Activated CD4-positive, alpha-beta memory T cell treated with anti-CD3 and anti-CD28 coated beads for 36 hours (primary cell): Measurements from ENCODE around the gene NUP133. TPM values are rescaled to one million over a fixed set of nuclear protein-coding genes. Genes with fewer than 3 reads are reported as not detected.
A peak's percentile ranks its signal among the peaks of the same experiment; 100 is the strongest.

Source experiments
- CTCF ChIA-PET: fragments of 350-600 bp; sonication (Branson Sonifier 250); formaldehyde crosslinking; loops from one replicate; lab custom pipeline; 2021; ENCODE audit warnings: antibody characterized with exemption, inconsistent platforms; lab: Charles Lee
- POLR2A ChIA-PET: fragments of 350-600 bp; sonication (Branson Sonifier 250); formaldehyde crosslinking; loops from one replicate; lab custom pipeline; 2021; ENCODE audit warnings: antibody characterized with exemption; lab: Charles Lee
- DNase-seq: peaks from one replicate; pipeline ENCODE4 v3.0.0-alpha.2; 2020
- H3K27ac Mint-ChIP-seq: one replicate; pipeline ENCODE4 v1.8.0; 2021; ENCODE audit warnings: mixed read lengths
- H3K27me3 Mint-ChIP-seq: one replicate; pipeline ENCODE4 v1.8.0; 2021; ENCODE audit warnings: mixed read lengths
- H3K36me3 Mint-ChIP-seq: one replicate; pipeline ENCODE4 v1.8.0; 2021; ENCODE audit warnings: mixed read lengths
- H3K4me1 Mint-ChIP-seq: one replicate; pipeline ENCODE4 v1.8.0; 2021; ENCODE audit warnings: low read depth, mixed read lengths
- H3K4me3 Mint-ChIP-seq: one replicate; pipeline ENCODE4 v1.8.0; 2021; ENCODE audit warnings: mild to moderate bottlenecking, mixed read lengths
- H3K9me3 Mint-ChIP-seq: one replicate; pipeline ENCODE4 v1.8.0; 2021; ENCODE audit warnings: mixed read lengths
- intact Hi-C: fragments of 100-400 bp; cut with micrococcal nuclease; formaldehyde crosslinking; loops from one replicate; pipeline ENCODE4 v1.15.1; 2023
- total RNA-seq, 2 experiments: library from RNA; stranded (reverse); gene quantifications; one replicate each; pipeline ENCODE4 v1.2.3, GENCODE V29; 2021

The NUP133 gene
- total RNA-seq, 2 experiments from 2014 or later = 54.1 to 57.0 TPM

- intact Hi-C loops = loop anchor here (10.0 kb wide), 1 partner anchor 657 kb away; no protein-coding TSS in a partner anchor
- POLR2A ChIA-PET = no interaction called here
- Mint-ChIP-seq H3K27me3 (no peaks in the 10 kb centered on the region), H3K9me3 (no peaks in the 10 kb centered on the region), H3K4me3 (no peak overlapping the region), H3K36me3 (peaks cover 26% of the 10 kb centered on the region), H3K27ac (no peak overlapping the region), H3K4me1 (no peaks in the 10 kb centered on the region)
- CTCF ChIA-PET = no interaction called here
- DNase-seq = no peak
These were observed 60.3 kb downstream of the NUP133 start for GRCh38 chr1:229447809-229448252.

GRCh38 chr1:229445828-229446227, 62.3 kb downstream of the NUP133 start:
- H3K27ac Mint-ChIP-seq = no peak overlapping the region
- DNase-seq = no peak
- H3K4me1 Mint-ChIP-seq = peaks cover 13% of the 10 kb centered on the region
- no peaks in the 10 kb centered on the region for H3K27me3 Mint-ChIP-seq
- no peaks in the 10 kb centered on the region for H3K9me3 Mint-ChIP-seq
- H3K36me3 Mint-ChIP-seq = peaks cover 31% of the 10 kb centered on the region
- CTCF ChIA-PET = interaction anchor here (1.0 to 1.4 kb wide), 2 partner anchors 96 to 187 kb away, joined by 3 to 7 read pairs; no protein-coding TSS in a partner anchor
- H3K4me3 Mint-ChIP-seq = no peak overlapping the region
- intact Hi-C loops = loop anchor here (10.0 kb wide), 1 partner anchor 659 kb away; no protein-coding TSS in a partner anchor
- POLR2A ChIA-PET = no interaction called here

GRCh38 chr1:229440851-229441537, 67.1 kb downstream of the NUP133 start:
- no peaks in the 10 kb centered on the region for H3K9me3 Mint-ChIP-seq
- no peak overlapping the region for H3K4me3 Mint-ChIP-seq
- peak overlapping the region; percentile 56 for H3K27ac Mint-ChIP-seq
- DNase-seq = no peak
- peaks cover 22% of the 10 kb centered on the region for H3K4me1 Mint-ChIP-seq
- CTCF ChIA-PET = interaction anchor here (0.7 to 1.9 kb wide), 11 partner anchors 12 to 221 kb away, joined by 3 to 13 read pairs (median 3); partner anchors contain the start of gene CCSAP
- POLR2A ChIA-PET = interaction anchor here (0.9 to 1.7 kb wide), 7 partner anchors 10 to 669 kb away, joined by 3 to 6 read pairs (median 4); partner anchors contain the start of gene NUP133
- H3K36me3 Mint-ChIP-seq = peaks cover 37% of the 10 kb centered on the region
- intact Hi-C loops = loop anchor here (1.0 to 10.0 kb wide), 10 partner anchors 8 to 664 kb away; partner anchors contain the start of gene NUP133
- H3K27me3 Mint-ChIP-seq = peaks cover 17% of the 10 kb centered on the region

DNA sequence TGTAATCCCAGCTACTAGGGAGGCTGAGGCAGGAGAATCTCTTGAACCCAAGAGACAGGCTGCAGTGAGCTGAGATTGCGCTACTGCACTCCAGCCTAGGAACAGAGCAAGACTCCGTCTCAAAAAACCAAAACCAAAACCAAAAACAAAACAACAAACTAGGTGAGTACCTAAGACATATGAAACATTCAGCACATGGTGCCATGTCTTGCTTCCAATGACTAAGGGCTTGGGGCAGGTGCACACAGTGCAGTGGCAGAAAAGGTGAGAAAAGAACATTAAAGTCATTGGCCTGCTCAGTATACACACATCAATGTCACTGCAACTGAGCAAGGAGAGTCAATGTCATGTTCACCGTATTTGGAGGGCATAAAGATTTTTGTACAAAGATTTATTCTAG, 70.1 kb downstream of the NUP133 start:
- CTCF ChIA-PET = no interaction called here
- Mint-ChIP-seq H3K27me3 (peaks cover 39% of the 10 kb centered on the region), H3K27ac (no peak overlapping the region), H3K4me1 (peaks cover 28% of the 10 kb centered on the region), H3K9me3 (no peaks in the 10 kb centered on the region), H3K36me3 (peaks cover 24% of the 10 kb centered on the region), H3K4me3 (no peak overlapping the region)
- intact Hi-C loops = no loop called here
- DNase-seq = no peak
- POLR2A ChIA-PET = no interaction called here

DNA sequence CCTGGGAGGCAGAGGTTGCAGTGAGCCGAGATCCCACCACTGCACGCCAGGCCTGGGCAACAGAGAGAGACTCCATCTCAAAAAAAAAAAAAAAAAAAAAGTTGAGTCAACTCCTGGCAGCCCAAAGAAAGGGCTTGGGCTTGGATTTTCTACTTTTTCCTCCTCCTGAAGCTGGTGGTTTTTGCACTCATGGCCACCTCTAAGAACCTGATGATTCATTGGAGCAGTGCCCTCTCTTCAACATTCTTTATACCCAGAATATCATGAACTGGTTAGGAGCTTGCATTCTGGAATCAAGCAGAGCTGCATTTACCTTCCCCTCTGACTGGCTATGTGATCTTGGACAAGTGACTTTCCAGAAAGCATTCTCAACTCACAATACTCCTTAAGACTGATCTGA, 70.7 kb downstream of the NUP133 start:
- Mint-ChIP-seq H3K4me3 (no peak overlapping the region), H3K4me1 (peaks cover 32% of the 10 kb centered on the region), H3K27ac (no peak overlapping the region), H3K9me3 (no peaks in the 10 kb centered on the region), H3K27me3 (peaks cover 43% of the 10 kb centered on the region), H3K36me3 (peaks cover 24% of the 10 kb centered on the region)
- intact Hi-C loops = no loop called here
- ChIA-PET POLR2A (no interaction called here), CTCF (no interaction called here)
- no peak for DNase-seq

DNA sequence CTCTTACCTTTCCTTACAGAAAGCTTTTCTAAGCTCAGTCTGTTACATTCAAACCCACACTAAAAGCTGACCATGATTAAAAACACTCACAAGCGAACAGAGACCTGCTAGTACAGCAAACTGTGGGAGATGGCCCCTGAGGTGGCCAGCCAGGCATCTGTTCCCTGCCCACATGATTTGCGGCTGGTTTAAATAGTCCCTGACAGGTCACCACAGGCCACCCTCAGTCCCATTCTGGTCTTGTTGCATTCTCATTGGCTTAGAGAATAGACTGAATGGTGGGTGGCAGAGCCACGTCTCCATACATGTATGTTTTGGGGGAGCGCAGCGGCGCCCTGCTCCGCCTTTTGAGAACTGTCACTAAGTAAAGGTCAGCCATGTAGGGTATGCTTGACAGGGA, 71.9 kb downstream of the NUP133 start:
- intact Hi-C loops = no loop called here
- POLR2A ChIA-PET = no interaction called here

GRCh38 chr1:229434641-229435051, 73.5 kb downstream of the NUP133 start:
- CTCF ChIA-PET = no interaction called here
- no peak for DNase-seq
- Mint-ChIP-seq H3K27ac (no peak overlapping the region), H3K27me3 (peaks cover 67% of the 10 kb centered on the region), H3K36me3 (peaks cover 8% of the 10 kb centered on the region), H3K9me3 (no peaks in the 10 kb centered on the region), H3K4me1 (peaks cover 32% of the 10 kb centered on the region), H3K4me3 (no peak overlapping the region)
- intact Hi-C loops = no loop called here
- POLR2A ChIA-PET = interaction anchor here (0.7 kb wide), 1 partner anchor 36 kb away, joined by 5 read pairs; no protein-coding TSS in a partner anchor

More for the DNA sequence above, 71.9 kb downstream of the NUP133 start:
- peaks cover 20% of the 10 kb centered on the region for H3K36me3 Mint-ChIP-seq
- CTCF ChIA-PET = no interaction called here
- H3K27ac Mint-ChIP-seq = no peak overlapping the region
- DNase-seq = no peak
- no peak overlapping the region for H3K4me3 Mint-ChIP-seq
- H3K4me1 Mint-ChIP-seq = peaks cover 34% of the 10 kb centered on the region
- H3K9me3 Mint-ChIP-seq = no peaks in the 10 kb centered on the region
- H3K27me3 Mint-ChIP-seq = peaks cover 54% of the 10 kb centered on the region

DNA sequence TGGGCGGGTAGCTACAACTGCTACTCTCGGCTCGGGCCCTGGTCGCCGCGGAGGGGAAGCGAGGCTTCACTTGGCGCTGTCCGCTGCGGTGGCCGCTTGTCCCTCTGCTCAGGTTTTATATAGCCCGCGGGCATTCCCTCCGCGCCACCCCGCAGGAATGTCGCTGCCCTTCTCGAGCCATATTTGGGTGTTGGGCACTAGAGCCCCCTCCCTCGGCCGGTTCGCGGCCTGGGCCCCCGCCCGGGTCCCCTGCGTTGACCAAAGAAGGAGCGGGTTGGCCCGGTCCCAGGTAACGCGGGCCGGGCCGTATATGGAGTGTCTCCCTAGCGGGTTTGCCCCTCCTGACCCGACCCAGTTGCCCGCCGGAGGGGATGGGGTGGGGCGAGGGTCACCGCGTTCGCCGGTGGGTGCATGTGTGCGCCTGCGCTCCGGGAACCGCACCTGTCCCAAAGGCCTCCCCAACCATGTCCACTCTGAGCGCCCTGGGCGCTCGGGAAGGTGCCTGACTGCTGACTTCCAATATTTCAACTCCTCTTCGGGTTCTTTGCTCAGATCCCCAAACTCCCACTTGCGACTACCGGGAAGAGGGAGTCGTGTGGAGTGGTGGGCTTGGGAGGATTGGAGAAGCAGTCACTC, 74.0 kb downstream of the NUP133 start, which contains the start of gene ACTA1:
Gene ACTA1, minus strand, starts transcription at position 90 of the 636 bp plus-strand sequence. CDS start 979 bp downstream, outside the sequence.
- no peak for DNase-seq
- POLR2A ChIA-PET = no interaction called here
- peaks cover 67% of the 10 kb centered on the region for H3K27me3 Mint-ChIP-seq
- no peak within 1 kb of the TSS for H3K27ac Mint-ChIP-seq
- no peaks in the 10 kb centered on the region for H3K9me3 Mint-ChIP-seq
- no peak within 1 kb of the TSS for H3K4me3 Mint-ChIP-seq
- H3K4me1 Mint-ChIP-seq = peaks cover 32% of the 10 kb centered on the region
- CTCF ChIA-PET = no interaction called here
- intact Hi-C loops = no loop called here
- peaks cover 6% of the 10 kb centered on the region for H3K36me3 Mint-ChIP-seq

- Mint-ChIP-seq H3K4me1 (peaks cover 29% of the 10 kb centered on the region), H3K27ac (no peak overlapping the region), H3K4me3 (no peak overlapping the region), H3K36me3 (peaks cover 4% of the 10 kb centered on the region), H3K27me3 (peaks cover 67% of the 10 kb centered on the region), H3K9me3 (no peaks in the 10 kb centered on the region)
- intact Hi-C loops = loop anchor here (1.0 kb wide), 1 partner anchor 8 kb away; no protein-coding TSS in a partner anchor
- DNase-seq = no peak
- POLR2A ChIA-PET = no interaction called here
- CTCF ChIA-PET = no interaction called here
These were observed 74.7 kb downstream of the NUP133 start for GRCh38 chr1:229433364-229434004.

DNA sequence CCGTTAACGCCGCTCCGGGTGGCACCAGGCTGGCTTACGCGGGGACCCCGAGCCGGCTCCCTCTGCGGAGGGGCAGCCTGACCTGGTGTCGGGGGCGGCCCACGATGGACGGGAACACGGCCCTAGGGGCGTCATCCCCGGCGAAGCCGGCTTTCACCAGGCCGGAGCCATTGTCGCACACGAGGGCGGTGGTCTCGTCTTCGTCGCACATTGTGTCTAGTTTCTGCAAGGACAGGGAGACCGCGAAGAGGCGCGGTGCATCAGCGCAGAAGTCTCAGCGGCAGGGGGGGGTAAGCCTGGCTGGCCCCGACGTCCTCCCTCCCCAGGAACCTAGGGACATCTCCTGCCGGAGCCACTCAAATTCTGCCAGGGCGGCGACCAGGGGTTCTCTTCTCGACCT, 75.2 kb downstream of the NUP133 start:
- Mint-ChIP-seq H3K36me3 (peaks cover under 1% of the 10 kb centered on the region), H3K4me1 (peaks cover 29% of the 10 kb centered on the region), H3K4me3 (no peak overlapping the region), H3K27me3 (peaks cover 67% of the 10 kb centered on the region), H3K27ac (no peak overlapping the region), H3K9me3 (no peaks in the 10 kb centered on the region)
- intact Hi-C loops = loop anchor here (1.0 kb wide), 1 partner anchor 8 kb away; no protein-coding TSS in a partner anchor
- ChIA-PET CTCF (no interaction called here), POLR2A (no interaction called here)
- no peak for DNase-seq

DNA sequence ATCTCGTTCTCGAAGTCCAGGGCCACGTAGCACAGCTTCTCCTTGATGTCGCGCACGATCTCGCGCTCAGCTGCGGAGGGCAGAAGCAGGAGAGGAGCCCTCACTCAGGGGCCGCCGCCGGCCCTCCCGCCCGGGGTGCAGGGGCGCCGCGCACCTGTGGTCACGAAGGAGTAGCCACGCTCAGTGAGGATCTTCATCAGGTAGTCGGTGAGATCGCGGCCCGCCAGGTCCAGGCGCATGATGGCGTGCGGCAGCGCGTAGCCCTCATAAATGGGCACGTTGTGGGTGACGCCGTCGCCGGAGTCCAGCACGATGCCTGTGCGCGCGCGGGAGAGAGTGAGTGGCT, 76.1 kb downstream of the NUP133 start:
- H3K4me3 Mint-ChIP-seq = no peak overlapping the region
- H3K27ac Mint-ChIP-seq = no peak overlapping the region
- H3K36me3 Mint-ChIP-seq = no peaks in the 10 kb centered on the region
- peaks cover 64% of the 10 kb centered on the region for H3K27me3 Mint-ChIP-seq
- H3K9me3 Mint-ChIP-seq = no peaks in the 10 kb centered on the region
- CTCF ChIA-PET = no interaction called here
- peaks cover 29% of the 10 kb centered on the region for H3K4me1 Mint-ChIP-seq
- no peak for DNase-seq
- intact Hi-C loops = no loop called here
- POLR2A ChIA-PET = no interaction called here
